ENCODE measurements around the gene FSTL4. TPM values are rescaled to one million over a fixed set of nuclear protein-coding genes. Genes with fewer than 3 reads are reported as not detected.

FSTL4 gene
- total and polyA plus RNA-seq, 2 donors (not counting 1 experiment from before 2014, with no cell fraction given): 0.31 to 6.7 TPM

DNA sequence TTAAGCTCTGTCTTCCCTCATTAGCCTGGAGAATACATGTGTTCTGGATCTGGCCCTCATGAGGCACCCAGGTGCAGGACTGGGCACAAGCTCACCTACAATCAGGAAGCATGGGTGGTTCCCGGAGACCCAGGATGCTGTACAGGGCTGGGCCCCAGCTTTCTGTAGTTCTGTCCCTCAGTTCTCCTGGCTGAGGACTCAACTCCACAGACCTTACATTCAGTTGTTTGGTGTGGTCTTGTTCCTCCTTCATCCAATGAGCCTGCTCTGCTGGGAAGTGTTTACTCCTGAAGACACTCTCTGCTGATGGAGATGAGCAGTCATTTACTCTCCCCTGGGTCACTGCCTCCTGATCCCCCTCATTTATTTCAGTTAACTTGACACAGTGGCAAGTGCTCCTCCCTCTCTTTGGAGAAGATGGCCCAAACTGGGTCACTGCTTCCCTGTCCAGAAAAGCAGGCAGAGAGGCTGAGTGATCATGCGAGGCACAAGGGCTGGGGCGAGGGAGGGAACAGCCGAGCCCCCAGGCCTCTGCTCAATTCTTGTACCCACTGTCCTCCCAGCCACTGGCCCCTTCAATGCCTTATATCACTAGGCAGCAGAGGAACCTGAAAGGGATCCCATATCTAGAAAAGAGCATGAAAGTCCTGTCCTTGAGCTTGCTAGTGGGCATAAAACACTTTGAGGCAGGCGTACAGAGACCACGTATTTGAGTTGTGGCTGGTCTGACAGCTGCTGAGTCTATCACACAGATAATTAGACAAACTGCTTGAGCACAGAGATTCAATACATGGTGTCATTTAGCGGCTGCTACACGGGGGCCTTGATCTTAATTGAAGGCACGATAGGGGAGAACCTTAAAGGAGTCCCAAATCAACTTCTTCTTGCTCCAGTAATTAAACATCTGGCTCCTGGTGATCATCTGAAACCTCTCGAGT is 221.7 kb downstream of the FSTL4 start:
- CTCF ChIA-PET: interaction anchor here (1.2 to 1.3 kb wide), 2 partner anchors 15 to 33 kb away, joined by 4 read pairs; no protein-coding TSS in a partner anchor
- Histone ChIP-seq H3K9me3 (ENCODE audit: control extremely low read depth in 1 of 3, control insufficient read depth in 2 of 3, insufficient read depth in 1 of 3, low read length in 2 of 3) (peaks cover 0 to 15% (median 0%) of the 10 kb centered on the region in 3 donors), H3K4me3 (ENCODE audit: control extremely low read depth in 1 of 5, extremely low read depth in 1 of 5, insufficient read depth in 1 of 5, low read depth in 2 of 5, low read length in 4 of 5) (no peak overlapping the region), H2AFZ (ENCODE audit: insufficient read depth, low read depth, low read length, poor library complexity, severe bottlenecking) (no peak overlapping the region), H3K27me3 (replicated peaks in 1 of 4; ENCODE audit: control extremely low read depth in 1 of 4, control insufficient read depth in 3 of 4, insufficient read depth in 4 of 4, low read length in 3 of 4) (peaks cover 0 to 3% (median 0%) of the 10 kb centered on the region in 4 experiments), H3K4me1 (ENCODE audit: control insufficient read depth in 2 of 2, insufficient read depth in 2 of 2, low read length in 2 of 2) (peaks cover 0 to under 1% of the 10 kb centered on the region in 2 donors), H3K9ac (ENCODE audit: low read length) (no peak overlapping the region), H3K79me2 (ENCODE audit: control insufficient read depth, insufficient read depth, low read length) (no peaks in the 10 kb centered on the region), H4K20me1 (ENCODE audit: control insufficient read depth, insufficient read depth, low read length, poor library complexity, severe bottlenecking) (no peaks in the 10 kb centered on the region), H3K4me2 (replicated peaks; ENCODE audit: low read depth, low read length, poor library complexity, severe bottlenecking) (no peak overlapping the region), H3K27ac (ENCODE audit: low read length in 2 of 2) (no peak overlapping the region), H3K36me3 (replicated peaks in 1 of 2; ENCODE audit: control extremely low read depth in 1 of 2, control insufficient read depth in 1 of 2, extremely low read depth in 1 of 2, insufficient read depth in 2 of 2, low read length in 1 of 2) (no peaks in the 10 kb centered on the region)
- Mint-ChIP-seq H3K4me1 (peaks cover 6% of the 10 kb centered on the region), H3K4me3 (no peak overlapping the region), H3K27me3 (peaks cover 17% of the 10 kb centered on the region), H3K27ac (no peak overlapping the region), H3K9me3 (ENCODE audit: insufficient read depth) (no peaks in the 10 kb centered on the region)
- ATAC-seq (ENCODE audit: low read depth) (no peak), DNase-seq (no peak)
- TF ChIP-seq EZH2 (IDR thresholded peaks at IDR 0.05; ENCODE audit: borderline replicate concordance, insufficient read depth, low read depth, low read length, poor library complexity, severe bottlenecking): no peak
- TF ChIP-seq, protein P1, sequence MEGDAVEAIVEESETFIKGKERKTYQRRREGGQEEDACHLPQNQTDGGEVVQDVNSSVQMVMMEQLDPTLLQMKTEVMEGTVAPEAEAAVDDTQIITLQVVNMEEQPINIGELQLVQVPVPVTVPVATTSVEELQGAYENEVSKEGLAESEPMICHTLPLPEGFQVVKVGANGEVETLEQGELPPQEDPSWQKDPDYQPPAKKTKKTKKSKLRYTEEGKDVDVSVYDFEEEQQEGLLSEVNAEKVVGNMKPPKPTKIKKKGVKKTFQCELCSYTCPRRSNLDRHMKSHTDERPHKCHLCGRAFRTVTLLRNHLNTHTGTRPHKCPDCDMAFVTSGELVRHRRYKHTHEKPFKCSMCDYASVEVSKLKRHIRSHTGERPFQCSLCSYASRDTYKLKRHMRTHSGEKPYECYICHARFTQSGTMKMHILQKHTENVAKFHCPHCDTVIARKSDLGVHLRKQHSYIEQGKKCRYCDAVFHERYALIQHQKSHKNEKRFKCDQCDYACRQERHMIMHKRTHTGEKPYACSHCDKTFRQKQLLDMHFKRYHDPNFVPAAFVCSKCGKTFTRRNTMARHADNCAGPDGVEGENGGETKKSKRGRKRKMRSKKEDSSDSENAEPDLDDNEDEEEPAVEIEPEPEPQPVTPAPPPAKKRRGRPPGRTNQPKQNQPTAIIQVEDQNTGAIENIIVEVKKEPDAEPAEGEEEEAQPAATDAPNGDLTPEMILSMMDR (IDR thresholded peaks at IDR 0.05): no peak
- POLR2A ChIA-PET: no interaction called here
- intact Hi-C loops (cut with micrococcal nuclease): no loop called here
- 100% methylated on average over 10 of the region's 10 CpGs for WGBS (ENCODE audit: insufficient coverage)

DNA sequence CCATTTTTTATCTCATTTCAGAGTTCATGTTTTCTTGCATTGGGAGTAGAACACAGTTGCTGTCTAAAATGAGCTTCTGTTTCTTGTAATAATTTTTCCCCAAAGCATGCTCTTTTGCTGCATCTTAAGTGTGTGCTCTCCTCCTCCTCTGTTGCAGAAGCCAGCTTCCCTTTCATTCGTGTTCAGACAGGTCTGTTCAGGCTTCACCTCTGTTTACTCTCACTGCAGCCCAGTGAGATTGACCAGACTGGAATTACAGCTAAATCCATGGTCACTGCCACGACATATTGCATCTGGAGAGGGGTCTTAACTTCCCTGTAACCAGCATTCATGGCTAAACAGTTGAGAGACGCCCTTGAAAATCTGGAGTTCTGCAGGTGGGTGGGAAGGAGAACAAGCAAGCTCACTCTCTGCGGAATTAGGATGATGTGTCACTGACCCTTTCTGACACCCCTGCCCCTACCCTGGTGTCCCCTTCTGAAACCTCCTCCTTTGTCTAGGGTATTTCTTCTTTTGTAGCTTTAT is 223.2 kb downstream of the FSTL4 start:
- intact Hi-C loops (cut with micrococcal nuclease): no loop called here
- Histone ChIP-seq H3K4me2 (replicated peaks; ENCODE audit: low read depth, low read length, poor library complexity, severe bottlenecking) (no peak overlapping the region), H3K4me3 (ENCODE audit: control extremely low read depth in 1 of 5, extremely low read depth in 1 of 5, insufficient read depth in 1 of 5, low read depth in 2 of 5, low read length in 4 of 5) (no peak overlapping the region), H3K27me3 (replicated peaks in 1 of 4; ENCODE audit: control extremely low read depth in 1 of 4, control insufficient read depth in 3 of 4, insufficient read depth in 4 of 4, low read length in 3 of 4) (peaks cover 0 to 5% (median 0%) of the 10 kb centered on the region in 4 experiments), H3K36me3 (replicated peaks in 1 of 2; ENCODE audit: control extremely low read depth in 1 of 2, control insufficient read depth in 1 of 2, extremely low read depth in 1 of 2, insufficient read depth in 2 of 2, low read length in 1 of 2) (no peaks in the 10 kb centered on the region), H3K9me3 (ENCODE audit: control extremely low read depth in 1 of 3, control insufficient read depth in 2 of 3, insufficient read depth in 1 of 3, low read length in 2 of 3) (peaks cover 0 to 4% (median 0%) of the 10 kb centered on the region in 3 donors), H3K79me2 (ENCODE audit: control insufficient read depth, insufficient read depth, low read length) (no peaks in the 10 kb centered on the region), H3K27ac (ENCODE audit: low read length in 2 of 2) (no peak overlapping the region), H2AFZ (ENCODE audit: insufficient read depth, low read depth, low read length, poor library complexity, severe bottlenecking) (no peak overlapping the region), H3K4me1 (ENCODE audit: control insufficient read depth in 2 of 2, insufficient read depth in 2 of 2, low read length in 2 of 2) (no peaks in the 10 kb centered on the region), H4K20me1 (ENCODE audit: control insufficient read depth, insufficient read depth, low read length, poor library complexity, severe bottlenecking) (no peaks in the 10 kb centered on the region), H3K9ac (ENCODE audit: low read length) (no peak overlapping the region)
- TF ChIP-seq EZH2 (IDR thresholded peaks at IDR 0.05; ENCODE audit: borderline replicate concordance, insufficient read depth, low read depth, low read length, poor library complexity, severe bottlenecking): no peak
- TF ChIP-seq, protein P1 (IDR thresholded peaks at IDR 0.05): no peak
- no peak for ATAC-seq (ENCODE audit: low read depth)
- no peaks in the 10 kb centered on the region for H3K9me3 Mint-ChIP-seq (ENCODE audit: insufficient read depth)
- H3K27me3 Mint-ChIP-seq: peaks cover 17% of the 10 kb centered on the region
- ChIA-PET POLR2A (no interaction called here), CTCF (interaction anchor here (1.2 kb wide), 1 partner anchor 17 kb away, joined by 4 read pairs; no protein-coding TSS in a partner anchor)
- no peak overlapping the region for H3K27ac Mint-ChIP-seq
- WGBS (ENCODE audit: insufficient coverage): 50% methylated on average over 1 of the region's 4 CpGs
- no peak for DNase-seq
- no peak overlapping the region for H3K4me3 Mint-ChIP-seq
- H3K4me1 Mint-ChIP-seq: no peaks in the 10 kb centered on the region

Measured in B cell (primary cell).